Activated naive CD8-positive, alpha-beta T cell treated with anti-CD3 and anti-CD28 coated beads for 36 hours (primary cell): ENCODE results near the gene BCOR. TPM values are rescaled to one million over a fixed set of nuclear protein-coding genes. Genes with fewer than 3 reads are reported as not detected.

Source experiments
- DNase-seq: peaks from one replicate; pipeline ENCODE4 v3.0.0; 2021
- H3K27ac Mint-ChIP-seq: one replicate; pipeline ENCODE4 v1.8.0; 2022; ENCODE audit warnings: mild to moderate bottlenecking, moderate library complexity, mixed read lengths
- H3K27me3 Mint-ChIP-seq: one replicate; pipeline ENCODE4 v1.8.0; 2022; ENCODE audit warnings: mild to moderate bottlenecking, mixed read lengths
- H3K36me3 Mint-ChIP-seq: one replicate; pipeline ENCODE4 v1.8.0; 2021; ENCODE audit warnings: mild to moderate bottlenecking, mixed read lengths
- H3K4me1 Mint-ChIP-seq: one replicate; pipeline ENCODE4 v1.8.0; 2021; ENCODE audit warnings: mixed read lengths
- H3K4me3 Mint-ChIP-seq: one replicate; pipeline ENCODE4 v1.8.0; 2022; ENCODE audit warnings: mild to moderate bottlenecking, moderate library complexity, mixed read lengths
- H3K9me3 Mint-ChIP-seq: one replicate; pipeline ENCODE4 v1.8.0; 2022; ENCODE audit warnings: mixed read lengths
- total RNA-seq, 2 experiments: library from RNA; stranded (reverse); gene quantifications; one replicate each; pipeline ENCODE4 v1.2.3, GENCODE V29; 2021

The BCOR gene
- total RNA-seq, 2 experiments from 2014 or later: 32.3 to 36.0 TPM

- DNase-seq: no peak
- Mint-ChIP-seq H3K4me1 (peaks cover 12% of the 10 kb centered on the region), H3K9me3 (peaks cover 3% of the 10 kb centered on the region), H3K36me3 (peaks cover 50% of the 10 kb centered on the region), H3K27ac (no peak overlapping the region), H3K4me3 (no peak overlapping the region), H3K27me3 (no peaks in the 10 kb centered on the region)
Observed at GRCh38 chrX:40057405-40057804, 40.4 kb downstream of the BCOR start.

GRCh38 chrX:40056420-40056819 is 41.3 kb downstream of the BCOR start:
- DNase-seq: no peak
- Mint-ChIP-seq H3K27me3 (no peaks in the 10 kb centered on the region), H3K4me3 (no peak overlapping the region), H3K27ac (no peak overlapping the region), H3K4me1 (peaks cover 6% of the 10 kb centered on the region), H3K9me3 (peaks cover 5% of the 10 kb centered on the region), H3K36me3 (peaks cover 56% of the 10 kb centered on the region)

- no peak overlapping the region for H3K27ac Mint-ChIP-seq
- H3K4me1 Mint-ChIP-seq: peaks cover under 1% of the 10 kb centered on the region
- peaks cover 59% of the 10 kb centered on the region for H3K36me3 Mint-ChIP-seq
- H3K27me3 Mint-ChIP-seq: no peaks in the 10 kb centered on the region
- H3K9me3 Mint-ChIP-seq: peaks cover 11% of the 10 kb centered on the region
- no peak for DNase-seq
- no peak overlapping the region for H3K4me3 Mint-ChIP-seq
Observed at GRCh38 chrX:40055495-40055894, 42.3 kb downstream of the BCOR start.

GRCh38 chrX:40054793-40055192 is 43.0 kb downstream of the BCOR start:
- H3K4me1 Mint-ChIP-seq: no peaks in the 10 kb centered on the region
- no peak overlapping the region for H3K27ac Mint-ChIP-seq
- H3K9me3 Mint-ChIP-seq: peaks cover 12% of the 10 kb centered on the region
- H3K36me3 Mint-ChIP-seq: peaks cover 66% of the 10 kb centered on the region
- H3K4me3 Mint-ChIP-seq: no peak overlapping the region
- no peak for DNase-seq
- no peaks in the 10 kb centered on the region for H3K27me3 Mint-ChIP-seq

GRCh38 chrX:40050532-40050931 is 47.2 kb downstream of the BCOR start:
- Mint-ChIP-seq H3K9me3 (peaks cover 22% of the 10 kb centered on the region), H3K27ac (no peak overlapping the region), H3K4me1 (no peaks in the 10 kb centered on the region), H3K36me3 (peaks cover 77% of the 10 kb centered on the region), H3K4me3 (no peak overlapping the region), H3K27me3 (no peaks in the 10 kb centered on the region)
- DNase-seq: no peak

GRCh38 chrX:40049084-40049641 is 48.6 kb downstream of the BCOR start:
- peaks cover 64% of the 10 kb centered on the region for H3K36me3 Mint-ChIP-seq
- no peak for DNase-seq
- H3K9me3 Mint-ChIP-seq: peaks cover 22% of the 10 kb centered on the region
- H3K27me3 Mint-ChIP-seq: no peaks in the 10 kb centered on the region
- H3K4me1 Mint-ChIP-seq: no peaks in the 10 kb centered on the region
- H3K4me3 Mint-ChIP-seq: no peak overlapping the region
- H3K27ac Mint-ChIP-seq: no peak overlapping the region

GRCh38 chrX:40047485-40047884 is 50.3 kb downstream of the BCOR start:
- H3K27me3 Mint-ChIP-seq: no peaks in the 10 kb centered on the region
- H3K4me1 Mint-ChIP-seq: no peaks in the 10 kb centered on the region
- DNase-seq: no peak
- H3K9me3 Mint-ChIP-seq: peaks cover 19% of the 10 kb centered on the region
- H3K27ac Mint-ChIP-seq: no peak overlapping the region
- H3K4me3 Mint-ChIP-seq: no peak overlapping the region
- H3K36me3 Mint-ChIP-seq: peaks cover 47% of the 10 kb centered on the region

- H3K36me3 Mint-ChIP-seq: peaks cover 12% of the 10 kb centered on the region
- peaks cover 4% of the 10 kb centered on the region for H3K9me3 Mint-ChIP-seq
- no peak overlapping the region for H3K4me3 Mint-ChIP-seq
- H3K27ac Mint-ChIP-seq: no peak overlapping the region
- no peak for DNase-seq
- no peaks in the 10 kb centered on the region for H3K27me3 Mint-ChIP-seq
- peaks cover 11% of the 10 kb centered on the region for H3K4me1 Mint-ChIP-seq
Observed at GRCh38 chrX:40043895-40044294, 53.9 kb downstream of the BCOR start.

GRCh38 chrX:40041915-40042314 is 55.8 kb downstream of the BCOR start:
- Mint-ChIP-seq H3K4me1 (peaks cover 11% of the 10 kb centered on the region), H3K27ac (no peak overlapping the region), H3K36me3 (no peaks in the 10 kb centered on the region), H3K4me3 (no peak overlapping the region), H3K9me3 (no peaks in the 10 kb centered on the region), H3K27me3 (no peaks in the 10 kb centered on the region)
- DNase-seq: no peak

- peak overlapping the region; percentile 39 for H3K4me3 Mint-ChIP-seq
- no peak for DNase-seq
Observed at GRCh38 chrX:40040686-40041461, 56.9 kb downstream of the BCOR start.

GRCh38 chrX:40039887-40040286 is 57.9 kb downstream of the BCOR start:
- Mint-ChIP-seq H3K27me3 (no peaks in the 10 kb centered on the region), H3K4me3 (no peak overlapping the region), H3K27ac (no peak overlapping the region), H3K36me3 (no peaks in the 10 kb centered on the region), H3K4me1 (peaks cover 11% of the 10 kb centered on the region), H3K9me3 (no peaks in the 10 kb centered on the region)
- no peak for DNase-seq

More at GRCh38 chrX:40040686-40041461, 56.9 kb downstream of the BCOR start:
- Mint-ChIP-seq H3K27ac (no peak overlapping the region), H3K9me3 (no peaks in the 10 kb centered on the region), H3K27me3 (no peaks in the 10 kb centered on the region), H3K4me1 (peaks cover 11% of the 10 kb centered on the region), H3K36me3 (no peaks in the 10 kb centered on the region)

- H3K4me1 Mint-ChIP-seq: peaks cover 11% of the 10 kb centered on the region
- no peak overlapping the region for H3K4me3 Mint-ChIP-seq
- no peaks in the 10 kb centered on the region for H3K36me3 Mint-ChIP-seq
- no peaks in the 10 kb centered on the region for H3K27me3 Mint-ChIP-seq
- DNase-seq: no peak
- H3K9me3 Mint-ChIP-seq: no peaks in the 10 kb centered on the region
- no peak overlapping the region for H3K27ac Mint-ChIP-seq
Observed at GRCh38 chrX:40037367-40037766, 60.4 kb downstream of the BCOR start.

GRCh38 chrX:40035726-40036125 is 62.0 kb downstream of the BCOR start:
- H3K9me3 Mint-ChIP-seq: no peaks in the 10 kb centered on the region
- H3K4me1 Mint-ChIP-seq: peaks cover 4% of the 10 kb centered on the region
- no peak overlapping the region for H3K27ac Mint-ChIP-seq
- H3K27me3 Mint-ChIP-seq: no peaks in the 10 kb centered on the region
- no peak for DNase-seq
- no peak overlapping the region for H3K4me3 Mint-ChIP-seq
- no peaks in the 10 kb centered on the region for H3K36me3 Mint-ChIP-seq

GRCh38 chrX:40031911-40032310 is 65.8 kb downstream of the BCOR start:
- Mint-ChIP-seq H3K27ac (no peak overlapping the region), H3K27me3 (no peaks in the 10 kb centered on the region), H3K9me3 (no peaks in the 10 kb centered on the region), H3K4me1 (no peaks in the 10 kb centered on the region), H3K4me3 (no peak overlapping the region), H3K36me3 (no peaks in the 10 kb centered on the region)
- no peak for DNase-seq

GRCh38 chrX:40030205-40030604 is 67.6 kb downstream of the BCOR start:
- Mint-ChIP-seq H3K27me3 (no peaks in the 10 kb centered on the region), H3K9me3 (no peaks in the 10 kb centered on the region), H3K4me3 (no peak overlapping the region), H3K36me3 (no peaks in the 10 kb centered on the region), H3K4me1 (no peaks in the 10 kb centered on the region), H3K27ac (no peak overlapping the region)
- no peak for DNase-seq

GRCh38 chrX:40022421-40022820 is 75.3 kb downstream of the BCOR start:
- H3K27ac Mint-ChIP-seq: no peak overlapping the region
- H3K4me3 Mint-ChIP-seq: no peak overlapping the region
- no peaks in the 10 kb centered on the region for H3K9me3 Mint-ChIP-seq
- peaks cover 9% of the 10 kb centered on the region for H3K4me1 Mint-ChIP-seq
- H3K36me3 Mint-ChIP-seq: no peaks in the 10 kb centered on the region
- H3K27me3 Mint-ChIP-seq: no peaks in the 10 kb centered on the region
- no peak for DNase-seq
